ACC112 (cell line): ENCODE data around the gene DMRT3.

Source experiments
- H2AFZ ChIP-seq: fragments of 200-600 bp; sonication (generic); one replicate; pipeline ENCODE4 v1.6.0; 2017; ENCODE audit warnings: antibody characterized with exemption, low read length; ENCODE audit not compliant: unreplicated experiment
- H3K27ac ChIP-seq: fragments of 200-600 bp; sonication (generic); 2 replicates; pipeline ENCODE4 v1.5.1; 2014; ENCODE audit warnings: low read depth, mild to moderate bottlenecking, antibody characterized with exemption, low read length, moderate library complexity
- H3K27me3 ChIP-seq: fragments of 200-600 bp; sonication (generic); 2 replicates; pipeline ENCODE4 v1.6.1; 2014; ENCODE audit warnings: mild to moderate bottlenecking, antibody characterized with exemption, low read length, moderate library complexity, mixed read lengths; ENCODE audit not compliant: insufficient read depth
- H3K36me3 ChIP-seq: fragments of 200-600 bp; sonication (generic); 2 replicates; pipeline ENCODE4 v1.6.1; 2016; ENCODE audit warnings: mild to moderate bottlenecking, antibody characterized with exemption, low read length, moderate library complexity, mixed read lengths; ENCODE audit not compliant: insufficient read depth
- H3K4me1 ChIP-seq: fragments of 200-600 bp; sonication (generic); one replicate; pipeline ENCODE4 v1.6.1; 2016; ENCODE audit warnings: low read length, mixed read lengths; ENCODE audit not compliant: insufficient read depth, unreplicated experiment, control insufficient read depth
- H3K4me3 ChIP-seq: fragments of 200-600 bp; sonication (generic); 2 replicates; pipeline ENCODE4 v1.5.1; 2014; ENCODE audit warnings: mild to moderate bottlenecking, low read depth, low read length
- H3K79me2 ChIP-seq: fragments of 200-600 bp; sonication (generic); one replicate; pipeline ENCODE4 v1.6.0; 2016; ENCODE audit warnings: low read length; ENCODE audit not compliant: control insufficient read depth, unreplicated experiment, insufficient read depth

The DMRT3 gene

DNA sequence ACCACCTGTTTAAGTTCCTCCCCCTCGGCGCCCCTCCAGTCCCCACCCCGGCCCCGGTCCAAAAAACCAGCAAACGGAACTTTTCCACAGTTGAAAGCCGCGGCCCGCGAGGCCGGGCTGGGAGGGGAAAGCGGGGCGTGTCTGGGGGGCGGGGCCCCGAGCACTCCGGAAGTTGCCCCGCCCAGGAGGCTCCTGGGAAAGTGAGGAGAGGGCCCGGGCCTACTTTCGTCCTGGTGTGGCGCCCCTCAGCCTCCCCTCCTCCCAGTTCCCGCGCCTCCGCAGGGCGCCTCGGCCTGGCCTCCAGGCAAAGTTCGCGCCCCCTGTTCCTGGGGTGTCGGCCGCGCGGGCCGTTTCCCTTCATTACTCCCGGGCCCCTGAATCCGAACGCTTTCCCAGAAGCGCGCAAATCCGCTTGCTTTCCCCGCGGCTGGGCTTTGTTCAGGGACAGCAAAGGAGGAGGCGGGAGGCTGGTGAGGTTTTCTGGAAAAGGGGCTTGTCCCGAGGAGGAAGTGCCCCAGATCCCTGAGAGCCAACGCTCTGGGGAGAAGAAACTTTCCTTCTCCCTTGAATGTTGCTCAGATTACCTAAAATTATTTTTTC, 4.5 kb upstream of the DMRT3 start:
- H3K79me2 ChIP-seq, result no peaks in the 10 kb centered on the region
- H3K27me3 ChIP-seq, result peaks cover 96% of the 10 kb centered on the region
- no peaks in the 10 kb centered on the region for H3K4me1 ChIP-seq
- no peak overlapping the region for H3K27ac ChIP-seq
- no peaks in the 10 kb centered on the region for H3K36me3 ChIP-seq
- H2AFZ ChIP-seq, result no peak overlapping the region
- no peak overlapping the region for H3K4me3 ChIP-seq

- peaks cover 94% of the 10 kb centered on the region for H3K27me3 ChIP-seq
Measured at GRCh38 chr9:972501-973294, 3.8 kb upstream of the DMRT3 start.

GRCh38 chr9:973295-973834, 3.1 kb upstream of the DMRT3 start:
- Histone ChIP-seq H3K4me3 (no peak overlapping the region), H3K27me3 (peaks cover 94% of the 10 kb centered on the region), H3K4me1 (no peaks in the 10 kb centered on the region), H3K79me2 (no peaks in the 10 kb centered on the region), H3K36me3 (no peaks in the 10 kb centered on the region), H3K27ac (no peak overlapping the region), H2AFZ (no peak overlapping the region)

More at GRCh38 chr9:972501-973294, 3.8 kb upstream of the DMRT3 start:
- no peaks in the 10 kb centered on the region for H3K36me3 ChIP-seq
- no peaks in the 10 kb centered on the region for H3K4me1 ChIP-seq
- no peak overlapping the region for H2AFZ ChIP-seq
- H3K4me3 ChIP-seq, result no peak overlapping the region
- no peaks in the 10 kb centered on the region for H3K79me2 ChIP-seq
- H3K27ac ChIP-seq, result no peak overlapping the region

DNA sequence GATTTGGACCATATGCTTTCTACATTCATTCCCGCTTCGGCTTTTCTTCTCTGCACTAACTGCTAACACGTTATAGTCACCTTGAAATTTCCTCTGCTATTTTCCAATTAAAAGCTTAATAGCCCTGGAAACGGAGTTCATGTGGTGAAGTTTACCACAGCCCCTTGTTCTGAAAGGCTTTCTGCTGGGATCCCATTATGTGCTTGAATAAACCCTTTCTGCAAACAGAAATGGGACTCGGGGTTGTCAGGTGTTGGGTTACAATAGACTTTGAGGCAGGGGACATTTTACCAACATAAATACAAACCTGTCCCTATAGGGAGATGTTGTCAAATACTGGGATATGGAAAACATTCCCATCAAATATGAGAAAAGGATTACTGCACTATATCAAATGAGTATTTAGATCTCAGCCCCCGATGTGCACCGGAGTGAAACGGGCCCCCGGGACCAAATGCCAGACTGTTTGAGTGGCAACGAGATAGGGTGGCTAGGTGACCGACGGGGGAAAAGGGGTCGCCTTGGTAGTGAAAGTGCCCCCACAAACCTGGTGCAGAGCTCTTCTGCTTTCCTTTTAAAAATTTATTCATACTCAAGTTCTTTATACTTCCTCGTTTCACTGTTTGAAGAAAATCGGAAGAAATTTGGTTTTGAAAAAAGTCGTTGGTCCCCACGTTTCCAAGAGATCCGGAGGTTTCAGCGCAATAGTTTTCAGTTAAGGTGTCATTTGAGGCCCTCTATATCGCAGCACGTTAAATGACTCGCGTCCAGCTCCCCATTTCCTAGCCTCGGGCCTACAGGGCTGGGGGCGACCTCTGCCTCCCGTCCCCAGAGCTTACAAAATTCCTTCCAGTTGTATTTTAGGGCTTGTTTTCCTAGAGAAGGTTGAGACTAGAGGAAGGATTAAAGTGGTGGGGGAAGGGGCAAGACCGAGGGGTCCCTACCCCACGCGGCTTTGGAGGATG, 2.1 kb upstream of the DMRT3 start:
- peaks cover 94% of the 10 kb centered on the region for H3K27me3 ChIP-seq
- H3K4me3 ChIP-seq, result no peak overlapping the region

DNA sequence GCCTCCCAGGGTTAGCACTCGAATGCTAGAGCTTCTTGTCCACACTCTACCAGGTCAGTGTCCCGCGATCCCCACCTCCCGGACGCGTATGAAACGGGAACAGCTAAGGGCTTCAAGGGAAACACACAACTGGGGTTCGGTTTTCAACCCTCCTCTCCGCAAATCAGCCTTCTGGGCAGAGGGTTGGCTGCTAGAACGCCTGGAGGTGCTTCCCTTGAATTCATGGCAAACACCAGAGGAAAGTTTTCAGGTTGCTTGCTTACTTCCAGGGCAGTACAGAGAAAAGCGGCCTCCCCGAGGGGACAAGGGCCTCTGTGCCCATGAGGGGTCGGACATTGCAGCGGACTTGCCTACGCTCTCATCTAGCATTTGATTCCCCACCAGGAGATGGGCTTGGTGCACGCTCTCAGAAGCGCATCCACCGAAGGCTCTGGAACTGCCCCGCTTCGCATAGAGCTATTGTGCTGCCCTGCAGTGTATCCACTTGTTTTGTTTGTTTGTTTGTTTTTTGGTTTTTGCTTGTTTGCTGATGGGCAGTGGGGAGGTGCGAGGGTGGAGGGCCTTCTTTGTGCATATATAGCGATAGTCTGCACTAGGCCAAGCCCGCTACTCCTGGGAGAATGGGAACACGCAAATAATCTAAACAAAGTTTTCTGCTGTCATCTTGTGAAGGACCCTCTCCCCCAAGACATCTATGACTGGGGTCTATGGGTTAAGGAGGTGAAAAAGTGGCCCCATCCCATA, 1.3 kb upstream of the DMRT3 start:
- Histone ChIP-seq H3K27me3 (peaks cover 85% of the 10 kb centered on the region), H3K36me3 (no peaks in the 10 kb centered on the region), H3K79me2 (no peaks in the 10 kb centered on the region), H3K4me3 (no peak overlapping the region), H2AFZ (no peak overlapping the region), H3K27ac (no peak overlapping the region), H3K4me1 (no peaks in the 10 kb centered on the region)

More for the DNA sequence above, 2.1 kb upstream of the DMRT3 start:
- Histone ChIP-seq H3K4me1 (no peaks in the 10 kb centered on the region), H3K79me2 (no peaks in the 10 kb centered on the region), H3K27ac (no peak overlapping the region), H3K36me3 (no peaks in the 10 kb centered on the region), H2AFZ (no peak overlapping the region)

DNA sequence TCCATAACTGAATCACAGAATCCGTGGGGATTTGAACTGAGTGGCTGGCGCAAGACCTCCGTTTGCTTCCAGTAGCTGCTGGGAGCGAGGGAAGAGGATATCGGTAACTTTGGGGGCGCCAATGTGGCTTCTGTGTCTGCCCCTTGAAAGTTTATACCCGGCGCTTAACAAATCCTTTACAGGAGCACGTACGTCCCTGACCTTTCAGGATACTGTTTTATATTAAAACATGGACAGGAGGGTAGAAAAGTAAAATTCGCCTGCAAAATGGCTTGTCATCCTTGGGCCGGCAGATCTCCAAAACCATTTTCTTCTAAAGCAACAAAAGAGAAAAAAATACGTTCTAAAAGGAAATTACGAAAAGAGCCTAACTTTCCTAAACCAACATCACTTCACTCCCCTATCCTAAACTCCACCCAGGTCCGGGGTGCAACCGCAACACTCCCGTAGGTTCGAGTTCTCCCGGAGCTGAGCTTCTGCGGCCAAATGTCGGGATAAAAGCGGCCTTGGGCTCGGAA, 656 bp upstream of the DMRT3 start:
- H2AFZ ChIP-seq, result no peak overlapping the region
- H3K79me2 ChIP-seq, result no peaks in the 10 kb centered on the region
- no peak overlapping the region for H3K27ac ChIP-seq
- no peaks in the 10 kb centered on the region for H3K36me3 ChIP-seq
- no peak overlapping the region for H3K4me3 ChIP-seq
- H3K4me1 ChIP-seq, result no peaks in the 10 kb centered on the region
- peaks cover 82% of the 10 kb centered on the region for H3K27me3 ChIP-seq

- Histone ChIP-seq H3K4me1 (no peaks in the 10 kb centered on the region), H2AFZ (no peak overlapping the region), H3K4me3 (no peak overlapping the region), H3K27ac (no peak overlapping the region), H3K27me3 (peaks cover 81% of the 10 kb centered on the region), H3K36me3 (no peaks in the 10 kb centered on the region), H3K79me2 (no peaks in the 10 kb centered on the region)
Measured at GRCh38 chr9:976943-977837, 735 bp downstream of the DMRT3 start.

- Histone ChIP-seq H2AFZ (no peak overlapping the region), H3K4me3 (no peak overlapping the region), H3K27ac (no peak overlapping the region), H3K36me3 (no peaks in the 10 kb centered on the region), H3K79me2 (no peaks in the 10 kb centered on the region), H3K27me3 (peaks cover 81% of the 10 kb centered on the region), H3K4me1 (no peaks in the 10 kb centered on the region)
Measured at GRCh38 chr9:977838-978830, 1.7 kb downstream of the DMRT3 start.
